ENCODE data around the gene MROH7.

DNA sequence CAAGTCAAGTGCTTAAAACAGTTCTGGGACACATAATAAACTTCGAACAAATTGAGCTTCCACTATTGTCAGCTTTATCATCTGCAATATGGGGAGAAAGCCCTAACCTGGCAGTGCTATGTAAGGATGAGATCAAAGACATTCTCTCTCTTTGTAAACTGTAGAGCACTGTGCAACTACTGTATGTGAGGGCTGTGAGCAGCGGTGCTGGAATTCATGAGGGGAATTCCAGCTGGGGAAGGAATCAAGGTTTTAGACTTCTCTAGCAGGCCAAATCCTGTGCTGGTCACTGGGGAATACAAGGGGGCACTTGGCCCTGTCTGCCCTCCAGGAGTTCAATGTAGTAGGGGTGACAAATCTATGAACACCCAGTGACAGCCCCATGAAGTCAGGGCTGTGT is 27.6 kb upstream of the MROH7 start:
- TF ChIP-seq, protein P1, sequence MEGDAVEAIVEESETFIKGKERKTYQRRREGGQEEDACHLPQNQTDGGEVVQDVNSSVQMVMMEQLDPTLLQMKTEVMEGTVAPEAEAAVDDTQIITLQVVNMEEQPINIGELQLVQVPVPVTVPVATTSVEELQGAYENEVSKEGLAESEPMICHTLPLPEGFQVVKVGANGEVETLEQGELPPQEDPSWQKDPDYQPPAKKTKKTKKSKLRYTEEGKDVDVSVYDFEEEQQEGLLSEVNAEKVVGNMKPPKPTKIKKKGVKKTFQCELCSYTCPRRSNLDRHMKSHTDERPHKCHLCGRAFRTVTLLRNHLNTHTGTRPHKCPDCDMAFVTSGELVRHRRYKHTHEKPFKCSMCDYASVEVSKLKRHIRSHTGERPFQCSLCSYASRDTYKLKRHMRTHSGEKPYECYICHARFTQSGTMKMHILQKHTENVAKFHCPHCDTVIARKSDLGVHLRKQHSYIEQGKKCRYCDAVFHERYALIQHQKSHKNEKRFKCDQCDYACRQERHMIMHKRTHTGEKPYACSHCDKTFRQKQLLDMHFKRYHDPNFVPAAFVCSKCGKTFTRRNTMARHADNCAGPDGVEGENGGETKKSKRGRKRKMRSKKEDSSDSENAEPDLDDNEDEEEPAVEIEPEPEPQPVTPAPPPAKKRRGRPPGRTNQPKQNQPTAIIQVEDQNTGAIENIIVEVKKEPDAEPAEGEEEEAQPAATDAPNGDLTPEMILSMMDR (IDR thresholded peaks at IDR 0.05): no peak
- TF ChIP-seq POLR2A (IDR thresholded peaks at IDR 0.05): no peak
